ENCODE measurements around the gene ATG2B. TPM values are rescaled to one million over a fixed set of nuclear protein-coding genes. Genes with fewer than 3 reads are reported as not detected.
"Not testable (repeated sequence)": the region's sequence is repeated elsewhere in the genome, so short reads cannot be mapped to it uniquely, and the experiment has no call there.

Gene ATG2B
- total RNA-seq, 1 donor from 2014 or later: 41.9 TPM

DNA sequence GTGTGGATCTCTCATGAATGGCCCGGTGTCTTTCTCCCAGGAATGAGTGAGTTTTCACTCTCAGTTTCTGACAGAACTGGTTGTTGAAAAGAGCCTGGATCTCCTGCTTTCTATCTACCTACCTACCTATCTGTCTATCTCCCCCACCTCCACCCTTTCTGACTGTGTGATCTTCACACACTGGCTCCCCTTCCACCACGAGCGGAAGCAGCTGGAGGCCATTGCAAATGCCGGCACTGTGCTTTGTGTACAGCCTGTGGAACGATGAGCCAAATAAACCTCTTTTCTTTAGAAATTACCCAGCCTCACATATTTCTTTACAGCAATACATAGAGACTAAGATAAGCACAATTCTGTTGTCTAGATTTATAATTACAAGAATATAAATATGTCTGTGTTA is 7.4 kb upstream of the ATG2B start:
- DNase-seq: no peak

DNA sequence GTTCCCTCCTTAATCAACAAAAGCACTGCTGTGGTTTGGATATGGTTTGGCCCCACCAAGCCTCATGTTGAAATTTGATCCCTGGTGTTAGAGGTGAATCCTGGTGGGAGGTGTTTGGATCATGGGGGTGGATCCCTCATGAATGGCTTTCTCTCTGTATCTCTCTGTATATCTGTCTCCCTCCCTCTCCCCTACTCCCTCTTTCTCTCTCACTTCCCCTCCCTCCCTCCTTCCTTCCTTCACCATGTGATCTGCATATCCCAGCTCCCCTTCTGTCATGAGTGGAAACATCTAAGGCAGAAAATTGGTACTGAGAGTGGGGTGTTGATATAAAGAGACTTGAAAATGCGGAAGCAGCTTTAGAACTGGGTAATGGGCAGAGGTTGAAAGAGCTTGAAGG is 5.4 kb upstream of the ATG2B start:
- no peak for DNase-seq

DNA sequence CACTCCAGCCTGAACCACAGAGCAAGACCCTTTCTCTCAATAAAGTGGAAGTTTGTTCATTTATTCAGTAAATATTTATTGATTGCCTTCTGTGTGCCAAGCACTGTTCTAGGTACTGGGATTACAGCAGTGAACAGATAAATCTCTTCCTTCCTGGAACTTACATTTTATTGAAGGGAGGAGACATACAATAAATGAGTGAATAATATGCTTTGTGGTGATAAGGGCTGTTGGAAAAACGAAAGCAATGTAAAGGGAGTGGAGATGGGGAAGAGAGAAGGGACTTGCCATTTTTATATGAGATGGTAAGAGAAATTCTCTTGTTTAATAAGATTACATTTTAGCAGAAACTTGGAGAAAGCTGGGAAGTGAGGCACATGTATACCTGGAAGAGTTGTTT is 1.8 kb upstream of the ATG2B start:
- no peak for DNase-seq

DNA sequence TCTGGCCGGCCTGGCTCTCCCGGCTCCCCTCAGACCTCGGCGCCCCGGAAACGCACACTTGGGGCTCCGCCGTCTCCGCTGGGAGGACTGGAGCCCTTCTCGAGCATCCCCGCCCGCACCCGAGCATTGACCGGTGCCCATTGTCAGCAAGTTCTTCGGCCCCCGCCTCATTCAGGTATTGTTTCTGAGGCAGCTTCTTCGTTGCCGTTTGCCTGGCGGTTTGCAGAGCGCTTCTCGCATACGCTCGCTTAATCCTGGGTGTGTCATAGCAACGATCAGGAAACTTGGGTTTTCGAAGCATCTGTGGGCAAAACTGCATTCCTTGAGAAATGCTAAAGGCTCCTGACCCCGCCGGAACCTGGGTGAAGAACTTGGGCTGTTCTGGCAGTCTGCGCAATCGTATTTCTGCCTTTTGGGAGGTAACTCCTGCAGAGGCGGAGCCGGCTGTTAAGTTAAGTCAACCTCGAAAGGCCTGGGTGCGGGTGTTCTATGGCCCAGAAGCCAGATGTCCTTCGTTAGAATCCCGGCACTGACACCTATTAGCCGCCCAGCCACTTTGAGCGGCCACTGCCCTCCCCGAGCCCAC is 703 bp upstream of the ATG2B start:
- no peak for DNase-seq

DNA sequence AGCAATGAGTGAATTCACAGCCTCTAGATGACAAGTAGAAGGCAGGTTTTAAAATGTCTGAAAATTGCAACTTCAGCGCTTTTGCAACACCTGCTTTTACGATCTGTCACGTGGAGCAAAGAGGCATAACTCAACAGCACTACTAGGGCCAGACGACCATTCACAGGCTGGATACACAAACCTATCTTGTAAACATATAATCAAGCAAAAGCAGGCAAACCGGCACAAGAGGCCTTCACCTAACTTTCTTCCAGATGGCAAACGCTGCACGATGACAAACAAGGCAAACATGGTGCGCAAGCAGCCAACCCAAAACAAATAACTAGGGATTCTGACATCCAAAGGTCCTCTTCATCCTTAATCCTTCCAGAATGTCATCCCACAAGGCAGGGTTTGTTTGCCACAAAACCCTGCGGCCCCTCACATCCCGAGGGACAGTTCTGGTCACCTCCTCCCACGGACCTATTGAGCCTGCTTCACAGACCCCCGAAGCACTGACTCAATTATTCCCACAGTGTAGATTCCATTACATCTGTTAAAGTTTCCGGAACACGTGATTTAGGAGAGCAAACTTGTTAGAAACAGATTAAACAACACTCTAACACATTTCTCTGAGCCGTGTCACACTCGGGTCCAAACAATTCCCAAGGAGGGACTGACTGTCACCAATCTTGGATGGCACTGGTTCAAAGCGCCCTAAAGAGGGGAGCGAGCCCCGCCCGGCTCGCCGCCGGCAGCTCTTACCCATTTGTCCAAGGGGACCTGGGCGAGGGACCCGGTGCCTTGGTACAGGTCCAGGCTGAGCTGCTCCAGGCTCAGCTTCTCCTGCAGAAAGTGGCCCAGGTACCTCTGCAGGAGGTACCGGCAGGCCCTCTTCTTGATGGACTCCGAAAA is 823 bp downstream of the ATG2B start:
- DNase-seq: peak; percentile 37

DNA sequence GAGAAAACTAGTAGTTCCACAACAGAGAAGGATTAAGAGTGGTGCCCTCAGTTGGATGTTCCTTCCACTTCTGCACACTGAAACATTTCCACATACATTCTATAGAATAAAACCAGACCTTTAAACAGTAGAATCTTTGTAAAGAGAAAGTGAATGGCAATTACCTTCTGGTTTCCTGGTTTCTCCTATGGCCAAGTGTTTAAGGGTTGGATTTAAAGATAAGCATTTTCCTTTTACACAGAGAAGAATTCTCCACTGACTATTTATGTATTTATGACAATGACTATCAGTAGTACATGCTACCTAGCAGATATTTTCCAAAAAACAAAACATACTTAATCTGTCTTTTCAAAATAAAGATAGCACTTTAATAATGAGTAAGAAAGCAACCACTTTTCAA is 3.2 kb downstream of the ATG2B start:
- DNase-seq: no peak

DNA sequence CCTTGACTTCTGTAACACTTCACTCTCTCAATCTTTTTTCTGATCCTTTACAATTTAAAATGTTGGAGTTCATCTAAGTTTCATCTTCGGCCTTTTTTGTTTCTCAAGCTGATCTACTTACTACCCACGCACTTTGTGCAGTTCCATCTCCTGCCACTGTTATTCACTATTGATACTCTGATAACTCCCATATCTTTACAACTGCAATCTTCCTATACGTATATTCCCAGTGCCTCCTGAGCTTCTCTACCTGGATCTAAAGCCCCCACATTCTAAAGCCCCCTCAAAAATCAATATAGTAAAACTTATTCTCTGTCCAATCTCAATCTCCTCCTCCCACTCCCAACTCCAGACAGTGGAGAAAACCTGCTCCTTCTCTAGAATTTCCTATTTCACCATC is 5.9 kb downstream of the ATG2B start:
- DNase-seq: no peak

DNA sequence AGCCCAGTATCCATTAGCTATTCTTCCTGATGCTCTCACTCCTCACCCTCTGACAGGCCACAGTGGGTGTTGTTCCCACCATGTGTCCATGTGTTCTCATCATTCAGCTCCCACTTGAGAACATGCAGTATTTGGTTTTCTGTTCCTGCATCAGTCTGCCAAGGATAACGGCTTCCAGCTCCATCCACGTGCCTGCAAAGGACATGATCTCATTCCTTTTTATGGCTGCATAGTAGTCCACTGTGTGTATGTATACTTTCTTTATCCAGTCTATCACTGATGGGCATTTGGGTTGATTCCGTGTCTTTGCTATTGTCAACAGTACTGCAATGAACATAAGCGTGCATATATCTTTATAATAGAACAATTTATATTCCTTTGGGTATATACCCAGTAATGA is 8.9 kb downstream of the ATG2B start:
- no peak for DNase-seq

DNA sequence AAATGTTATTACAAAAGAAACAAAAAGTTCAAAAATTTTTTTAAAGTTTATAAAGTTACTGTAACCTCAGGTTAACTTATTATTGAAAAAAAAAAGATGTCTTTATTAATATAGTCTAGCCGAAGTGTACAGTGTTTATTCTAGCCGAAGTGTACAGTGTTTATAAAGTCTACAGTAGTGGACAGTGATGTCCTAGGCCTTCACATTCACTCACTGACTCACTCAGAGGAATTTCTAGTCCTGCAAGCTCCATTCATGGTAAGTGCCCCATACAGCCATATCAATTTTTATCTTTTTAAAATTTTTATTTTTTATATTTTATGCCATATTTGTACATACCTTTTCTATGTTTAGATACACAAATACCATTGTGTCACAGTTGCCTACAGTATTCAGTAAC is 10.4 kb downstream of the ATG2B start:
- no peak for DNase-seq

DNA sequence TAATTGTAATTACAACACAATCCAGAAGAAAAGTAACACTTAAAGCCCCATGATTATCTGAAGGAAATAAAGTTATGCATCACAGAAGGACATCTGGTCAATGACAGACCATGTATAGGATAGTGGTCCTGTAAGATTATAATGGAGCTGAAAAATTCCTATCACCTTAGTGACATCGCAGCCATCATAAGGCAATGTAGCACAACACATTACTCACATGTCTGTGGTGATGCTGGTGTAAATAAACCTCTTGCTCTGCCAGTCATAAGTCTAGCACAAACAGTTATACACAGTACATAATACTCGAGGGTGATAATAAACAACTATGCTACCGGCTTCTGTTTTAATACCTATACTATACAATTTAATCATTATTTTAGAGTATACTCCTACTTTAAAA is 11.2 kb downstream of the ATG2B start:
- no peak for DNase-seq

DNA sequence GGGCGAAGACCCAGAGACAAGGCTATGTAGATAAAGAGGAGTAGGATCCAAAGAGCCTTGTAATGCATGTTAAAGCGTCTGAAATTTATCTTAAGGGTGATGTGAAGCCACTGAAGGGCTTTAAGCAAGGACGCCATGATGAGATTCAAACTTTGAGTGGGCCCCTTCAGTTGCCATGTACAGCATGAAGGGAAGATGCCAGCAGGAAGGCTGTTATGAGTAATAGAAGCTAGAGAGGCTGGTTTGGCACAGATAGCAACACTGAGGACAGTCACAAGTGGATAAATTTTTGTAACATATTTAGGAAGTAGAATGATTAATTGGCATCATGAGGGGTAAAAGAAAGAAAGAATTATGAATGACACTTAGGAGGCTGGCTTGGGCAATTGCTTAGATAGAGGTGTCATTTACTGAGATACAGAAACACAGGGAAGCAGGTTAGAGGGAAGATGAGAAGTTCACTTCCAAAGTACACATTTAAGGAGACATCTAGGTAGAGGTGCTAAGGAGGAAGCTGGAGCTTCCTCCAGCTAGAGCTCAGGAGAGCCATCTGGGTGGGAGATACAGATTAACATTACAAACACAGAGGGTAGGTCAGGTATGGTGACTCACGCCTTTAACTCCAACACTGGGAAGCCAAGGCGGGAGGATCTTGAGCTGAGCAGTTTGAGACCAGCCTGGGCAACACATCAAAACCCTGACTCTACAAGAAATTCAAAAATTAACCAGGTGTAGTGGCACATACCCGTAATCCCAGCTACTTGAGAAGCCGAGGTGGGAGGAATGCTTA is 13.7 kb downstream of the ATG2B start:
- DNase-seq: no peak

DNA sequence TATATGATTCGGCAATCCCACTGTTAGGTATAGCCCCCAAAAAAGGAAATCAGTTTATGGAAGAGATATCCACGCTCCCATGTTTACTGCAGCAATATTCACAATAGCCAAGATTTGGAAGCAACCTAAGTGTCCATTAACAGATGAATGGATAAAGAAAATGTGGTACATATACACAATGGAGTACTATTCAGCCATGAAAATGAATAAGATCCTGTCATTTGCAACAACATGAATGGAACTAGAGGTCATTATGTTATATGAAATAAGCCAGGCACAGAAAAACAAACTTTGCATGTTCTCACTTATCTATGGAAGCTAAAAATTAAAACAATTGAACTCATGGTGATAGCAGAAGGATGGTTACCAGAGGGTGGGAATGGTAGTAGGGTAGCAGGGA is 15.2 kb downstream of the ATG2B start:
- DNase-seq: not testable (repeated sequence)

DNA sequence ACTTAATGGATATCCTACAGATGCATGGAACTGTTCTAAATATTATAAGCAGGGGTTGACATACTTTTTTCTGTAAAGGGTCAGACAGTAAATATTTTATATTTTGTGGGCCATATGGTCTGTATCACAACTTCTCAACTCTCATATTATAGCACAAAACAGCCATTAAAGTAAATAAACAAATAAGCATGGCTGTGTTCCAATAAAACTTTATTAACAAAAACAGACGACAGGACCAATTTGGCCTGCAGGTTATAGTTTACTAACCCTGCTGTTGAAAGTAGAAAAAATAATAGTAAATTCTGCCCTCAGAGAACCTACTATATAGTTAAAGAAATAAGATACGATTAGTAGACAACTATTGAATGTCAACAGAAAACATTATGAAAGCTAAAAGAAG is 17.5 kb downstream of the ATG2B start:
- DNase-seq: no peak

DNA sequence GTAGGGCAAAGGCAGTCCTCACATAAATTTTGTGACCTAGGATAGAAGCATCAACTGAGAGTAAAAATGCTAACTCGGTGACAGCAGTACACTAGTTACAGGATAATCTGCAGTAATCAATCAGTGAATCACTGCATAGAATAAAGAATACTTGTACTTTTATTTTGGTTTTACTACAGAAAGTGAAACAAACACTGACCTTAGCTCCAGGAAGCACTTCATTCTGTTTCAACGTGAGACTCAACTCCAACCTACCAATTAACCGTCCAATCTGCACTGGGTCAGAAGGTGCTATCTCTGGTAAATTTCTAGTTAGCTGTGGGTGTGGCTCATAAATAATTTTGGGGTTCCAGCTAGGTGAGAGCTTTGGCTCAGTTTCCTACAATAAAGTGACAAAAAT is 21.8 kb downstream of the ATG2B start:
- DNase-seq: no peak

DNA sequence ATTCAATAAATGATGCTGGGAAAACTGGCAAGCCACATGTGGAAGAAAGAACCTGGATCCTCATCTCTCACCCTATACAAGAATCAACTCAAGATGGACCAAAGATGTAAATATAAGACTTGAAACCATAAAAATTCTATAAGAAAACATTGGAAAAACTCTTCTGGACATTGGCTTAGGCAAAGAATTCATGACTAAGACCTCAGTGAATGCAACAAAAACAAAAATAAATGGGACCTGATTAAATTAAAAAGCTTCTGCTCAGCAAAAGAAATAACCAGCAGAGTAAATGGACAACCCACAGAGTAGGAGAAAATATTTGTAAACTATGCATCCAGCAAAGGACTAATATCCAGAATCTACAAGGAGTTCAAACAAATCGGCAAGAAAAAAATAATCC is 24.6 kb downstream of the ATG2B start:
- DNase-seq: no peak

DNA sequence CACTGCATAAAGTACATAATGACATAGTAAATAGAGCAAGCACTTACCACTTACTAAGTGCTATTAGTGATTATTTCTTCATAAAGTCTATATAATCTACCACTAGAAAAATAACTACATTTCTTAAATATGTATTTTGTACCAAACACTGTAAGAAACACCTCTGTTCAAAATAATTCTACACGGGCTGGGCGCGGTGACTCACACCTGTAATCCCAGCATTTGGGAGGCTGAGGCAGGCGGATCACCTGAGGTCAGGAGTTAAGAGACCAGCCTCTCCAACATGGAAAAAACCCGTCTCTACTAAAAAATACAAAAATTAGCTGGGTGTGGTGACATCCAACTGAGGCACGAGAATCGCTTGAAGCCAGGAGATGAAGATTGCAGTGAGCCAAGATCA is 38.9 kb downstream of the ATG2B start:
- DNase-seq: no peak

DNA sequence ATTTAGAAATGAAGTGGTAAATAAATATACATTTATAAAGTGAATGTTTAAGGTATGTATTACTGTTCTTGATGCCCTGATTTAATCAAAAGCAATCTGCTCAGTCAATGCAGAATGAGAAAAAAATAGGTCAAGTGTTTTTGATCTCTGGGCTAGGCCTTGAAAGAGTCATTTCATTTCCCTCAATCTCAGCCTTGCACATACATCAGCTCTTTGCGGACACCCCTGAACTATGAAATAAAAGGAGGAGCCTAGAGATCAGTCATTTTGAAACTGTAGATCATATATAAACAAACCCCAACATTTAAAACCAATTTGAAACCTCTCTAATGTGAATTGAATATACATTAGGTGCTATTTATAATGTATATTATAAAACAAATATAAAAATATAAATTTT is 42.5 kb downstream of the ATG2B start:
- no peak for DNase-seq

DNA sequence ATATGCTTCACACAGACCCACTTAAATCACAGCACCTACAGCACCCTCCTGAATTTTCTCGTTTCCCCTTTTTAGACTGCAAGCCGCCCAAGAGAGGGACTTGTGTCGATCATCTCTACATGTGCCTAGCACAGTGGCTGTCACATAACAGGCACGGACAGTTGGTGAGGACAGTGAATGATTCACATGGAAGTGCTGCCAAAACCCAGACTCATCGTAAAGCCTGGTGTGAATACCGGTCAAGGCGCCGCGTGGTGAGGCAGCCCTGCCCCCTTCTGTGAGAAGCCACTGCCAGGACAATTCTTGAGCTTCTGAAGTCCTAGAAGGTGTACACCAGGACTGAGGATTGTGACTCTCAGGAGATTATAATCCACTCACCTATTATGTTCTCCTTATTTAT is 44.3 kb downstream of the ATG2B start:
- no peak for DNase-seq

DNA sequence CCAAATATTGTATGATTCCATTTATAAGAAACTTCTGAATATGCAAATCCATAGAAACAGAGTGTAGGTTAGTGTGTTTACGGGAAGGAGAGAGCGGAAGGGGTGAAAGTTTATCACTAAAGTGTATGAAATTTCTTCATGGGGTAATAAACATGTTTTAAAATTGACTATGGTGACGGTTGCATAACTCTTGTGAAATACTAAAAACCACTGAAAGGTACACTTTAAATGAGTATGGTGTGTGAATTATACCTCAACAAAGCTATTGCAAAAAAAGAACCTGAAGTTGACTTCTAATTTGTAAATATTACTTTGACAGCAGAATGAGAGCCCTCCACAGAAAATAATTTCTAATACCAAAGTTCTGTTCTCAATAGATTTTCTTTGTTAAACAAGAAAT is 47.1 kb downstream of the ATG2B start:
- DNase-seq: no peak

DNA sequence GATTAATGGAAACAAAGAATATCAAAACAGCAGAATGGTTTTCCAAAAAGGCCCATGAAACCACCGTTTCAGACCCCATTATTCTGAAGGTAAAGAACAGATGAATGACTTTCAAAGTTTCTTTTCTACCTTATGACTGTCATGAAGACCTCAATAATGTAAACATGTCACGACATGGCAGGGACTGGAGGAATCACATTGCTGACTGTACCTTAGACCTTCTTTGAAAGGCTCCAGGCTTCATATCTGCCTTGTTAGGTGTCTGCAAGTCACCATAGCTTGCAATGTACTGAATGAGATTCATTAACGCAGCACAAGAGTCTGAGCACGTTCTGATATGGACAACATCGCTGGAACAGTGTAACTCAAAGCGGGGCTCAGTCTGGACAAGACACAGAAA is 52.2 kb downstream of the ATG2B start:
- no peak for DNase-seq

DNA sequence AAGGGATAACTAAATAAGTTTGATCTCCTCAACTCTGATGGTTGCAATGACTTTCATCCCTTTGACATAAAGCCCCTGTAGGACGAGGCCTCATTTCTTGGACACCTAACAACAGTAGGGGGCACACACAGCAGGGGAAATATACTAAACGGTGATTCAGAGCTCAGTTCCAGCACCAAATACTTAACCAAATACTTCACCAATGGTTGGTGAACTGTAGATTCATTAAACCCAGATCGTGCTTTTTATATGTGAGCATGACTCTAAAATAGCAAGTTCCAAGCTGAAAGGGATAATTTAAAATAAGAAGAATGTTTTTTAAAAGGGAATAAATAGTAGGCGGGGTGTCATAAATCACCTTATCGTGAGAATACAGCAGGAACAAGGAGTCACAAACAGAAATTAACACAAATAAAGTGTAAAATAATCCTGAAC is 53.2 kb downstream of the ATG2B start:
- no peak for DNase-seq

DNA sequence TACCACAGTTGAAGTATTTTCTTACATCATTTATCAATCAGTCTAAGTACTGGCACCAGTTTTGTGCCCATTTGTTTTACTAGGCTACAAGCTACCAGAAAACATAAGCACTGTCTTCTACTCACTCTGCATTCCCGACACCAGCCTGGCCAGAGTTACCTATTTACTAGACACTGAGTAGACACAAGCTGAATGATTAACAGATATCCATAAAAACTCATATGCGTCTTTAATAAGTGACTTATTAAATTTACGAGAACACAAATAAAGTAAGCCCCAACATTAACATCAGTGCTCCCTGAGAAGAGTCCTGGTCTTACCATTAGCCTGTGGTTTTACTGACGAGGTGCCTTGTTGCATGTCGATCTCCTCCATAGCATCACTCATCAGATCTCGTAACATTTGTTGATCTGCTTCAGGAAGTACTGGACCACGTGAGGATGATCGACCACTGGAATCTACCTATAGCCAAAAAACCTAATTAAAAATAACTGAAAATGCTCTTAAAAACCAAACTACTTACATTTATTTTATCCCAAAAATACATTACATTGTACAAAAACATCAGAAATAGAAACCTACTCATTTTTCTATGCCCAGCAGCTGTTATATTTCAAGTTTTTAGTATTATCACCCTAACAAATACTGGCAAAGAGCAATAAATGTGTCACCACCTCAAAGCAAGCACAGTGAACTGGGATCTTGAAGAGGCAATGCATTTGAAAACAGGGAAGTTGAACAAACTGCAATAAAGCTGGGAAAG is 53.8 kb downstream of the ATG2B start:
- DNase-seq: no peak

DNA sequence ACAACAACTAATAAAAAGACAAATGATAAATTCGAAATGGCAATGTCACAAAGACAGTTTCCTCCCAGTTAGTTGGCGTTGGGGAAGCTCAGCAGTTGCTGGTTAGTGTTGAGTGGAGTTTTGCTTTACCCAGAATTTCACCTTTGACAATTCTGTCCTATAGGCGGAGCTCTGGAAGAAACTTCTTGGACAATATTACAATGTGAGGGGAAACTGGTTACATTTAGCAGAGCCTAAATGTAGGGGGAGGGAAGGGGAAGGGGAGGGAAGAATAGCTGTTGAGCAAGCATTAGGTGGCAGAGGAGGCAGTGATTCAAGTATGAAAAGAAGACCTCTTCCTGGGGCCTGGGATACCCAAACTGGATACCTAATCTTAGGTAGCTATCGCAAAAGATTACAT is 55.7 kb downstream of the ATG2B start:
- DNase-seq: no peak
